IPS-NIHi11 (cell line): ENCODE measurements around the gene PTGER3.
"Not testable (repeated sequence)": the region's sequence is repeated elsewhere in the genome, so short reads cannot be mapped to it uniquely, and the experiment has no call there.

ENCODE experiments used
- DNase-seq: peaks from one replicate; pipeline ENCODE4 v3.0.0; 2012; ENCODE audit warnings: mixed read lengths, low spot score

PTGER3 gene

GRCh38 chr1:71002709-71003475 is 44.7 kb downstream of the PTGER3 start:
- no peak for DNase-seq

GRCh38 chr1:71001624-71002023 is 46.0 kb downstream of the PTGER3 start:
- DNase-seq = no peak

DNA sequence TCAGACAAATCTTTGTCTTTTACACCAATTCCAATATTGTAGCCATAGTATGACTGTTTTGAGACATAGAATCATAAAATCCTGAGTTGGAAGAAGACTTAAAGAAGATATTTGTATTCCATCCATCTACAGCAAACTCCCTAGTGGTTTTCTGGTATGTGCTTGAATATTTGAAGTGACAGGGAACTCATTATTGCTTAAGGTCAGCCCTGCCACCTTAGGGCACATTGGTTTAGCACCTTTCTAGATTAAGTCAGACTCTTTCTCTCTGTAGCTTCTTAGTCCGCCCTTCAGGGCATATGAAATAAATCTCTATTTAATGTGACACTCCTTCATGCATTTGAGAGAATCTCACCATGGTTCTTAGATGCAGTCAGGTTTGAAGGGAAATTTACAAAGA is 49.8 kb downstream of the PTGER3 start:
- no peak for DNase-seq

- DNase-seq = no peak
Observed at GRCh38 chr1:70994753-70995268, 52.8 kb downstream of the PTGER3 start.

DNA sequence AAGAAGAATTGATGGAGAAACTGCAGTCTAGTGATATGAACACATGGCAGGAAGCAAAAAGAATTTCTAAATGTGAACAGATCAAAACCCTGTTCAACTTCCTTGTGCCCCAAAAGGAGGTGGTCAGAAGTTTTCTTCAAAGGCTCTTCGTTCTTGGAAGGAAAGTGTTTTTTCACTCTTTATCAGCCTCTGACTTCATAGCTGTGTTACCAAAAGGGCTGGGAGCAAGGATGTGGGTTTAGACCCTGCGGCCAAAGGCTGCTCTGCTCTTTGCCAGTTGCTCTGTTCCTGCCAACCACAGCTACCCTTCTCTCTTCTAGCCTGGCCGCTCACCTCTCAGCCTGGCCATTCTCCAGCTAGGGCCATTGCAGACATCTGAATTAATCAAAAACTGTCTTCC is 53.8 kb downstream of the PTGER3 start:
- DNase-seq = no peak

DNA sequence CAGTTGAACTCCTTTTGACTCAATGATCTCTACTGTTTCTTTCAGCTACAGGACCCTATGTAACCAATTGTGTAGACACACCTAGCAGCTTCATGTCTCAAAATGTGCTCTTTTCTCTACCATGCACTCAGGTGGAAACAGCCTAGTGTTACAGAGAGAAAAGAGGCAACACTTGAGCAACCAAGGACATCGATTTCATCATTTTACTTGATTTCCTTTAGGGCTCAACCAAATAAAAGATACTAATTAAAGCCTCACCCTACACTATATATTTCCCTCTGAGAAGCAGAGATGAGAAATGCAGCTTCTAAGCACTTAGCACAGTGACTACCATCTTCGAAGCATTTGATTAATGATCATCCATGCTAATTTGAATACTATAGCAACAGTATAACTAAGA is 55.1 kb downstream of the PTGER3 start:
- no peak for DNase-seq

- DNase-seq = no peak
Observed at GRCh38 chr1:70990469-70991253, 57.0 kb downstream of the PTGER3 start.

- no peak for DNase-seq
Observed at GRCh38 chr1:70987497-70987896, 60.1 kb downstream of the PTGER3 start.

GRCh38 chr1:70985776-70986225 is 61.8 kb downstream of the PTGER3 start:
- DNase-seq = not testable (repeated sequence)

- DNase-seq = not testable (repeated sequence)
Observed at GRCh38 chr1:70985278-70985677, 62.3 kb downstream of the PTGER3 start.

DNA sequence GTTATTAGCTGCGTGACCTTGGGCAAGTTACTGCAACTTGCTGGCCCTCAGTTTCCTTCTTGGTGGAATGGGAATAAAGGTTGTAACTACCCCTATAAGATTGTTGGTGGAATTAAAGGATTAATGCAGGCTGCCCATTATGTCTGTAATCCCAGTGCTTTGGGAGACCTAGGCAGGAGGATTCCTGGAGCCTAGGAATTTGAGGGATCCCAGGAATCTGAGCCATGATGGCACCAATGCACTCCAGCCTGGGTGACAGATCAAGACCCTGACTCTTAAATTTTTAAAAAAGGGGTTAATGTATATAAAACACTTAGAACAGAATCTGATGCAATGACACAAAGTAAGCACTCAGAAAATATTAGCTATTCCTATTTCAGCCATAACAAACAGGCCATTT is 67.3 kb downstream of the PTGER3 start:
- DNase-seq = no peak

- no peak for DNase-seq
Observed at GRCh38 chr1:70979881-70980280, 67.7 kb downstream of the PTGER3 start.

DNA sequence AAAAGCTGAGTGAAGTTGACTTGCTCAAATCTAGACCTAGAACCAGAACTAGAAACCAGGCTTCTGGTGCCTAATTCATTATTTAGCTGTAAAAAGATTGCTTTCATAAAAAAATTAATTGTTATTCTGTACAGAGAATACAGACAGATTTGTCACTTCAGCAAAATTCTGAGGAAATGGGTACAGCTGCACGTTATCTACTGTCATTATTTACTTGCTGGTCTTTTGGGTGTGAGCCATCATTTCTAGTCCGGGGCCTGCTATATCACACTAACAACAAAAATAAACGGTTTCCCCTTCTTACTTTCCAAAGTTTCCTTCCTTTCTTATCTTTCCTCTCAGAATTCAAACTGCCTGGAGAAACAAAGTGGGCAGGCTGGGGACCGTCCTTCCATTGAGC is 68.3 kb downstream of the PTGER3 start:
- no peak for DNase-seq

DNA sequence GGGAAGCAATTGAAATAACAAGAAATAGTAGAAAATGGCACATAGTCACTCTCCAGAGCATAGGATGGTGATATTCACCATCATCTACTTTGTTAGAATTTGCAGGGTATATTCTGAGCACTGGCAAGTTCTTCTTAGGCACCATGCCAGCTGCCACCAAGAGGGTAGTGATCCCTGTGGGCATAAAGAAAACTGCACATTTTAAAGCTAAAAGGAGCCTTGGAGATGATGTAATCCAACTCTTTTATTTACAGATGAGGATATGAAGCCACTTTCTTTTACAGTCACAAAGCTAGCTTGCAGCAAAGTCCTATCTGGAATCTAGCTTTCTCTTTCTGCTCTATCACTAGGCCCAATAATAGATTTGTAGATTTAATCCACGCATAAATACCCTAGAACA is 69.0 kb downstream of the PTGER3 start:
- DNase-seq = no peak

- DNase-seq = no peak
Observed at GRCh38 chr1:70977575-70977974, 70.0 kb downstream of the PTGER3 start.

DNA sequence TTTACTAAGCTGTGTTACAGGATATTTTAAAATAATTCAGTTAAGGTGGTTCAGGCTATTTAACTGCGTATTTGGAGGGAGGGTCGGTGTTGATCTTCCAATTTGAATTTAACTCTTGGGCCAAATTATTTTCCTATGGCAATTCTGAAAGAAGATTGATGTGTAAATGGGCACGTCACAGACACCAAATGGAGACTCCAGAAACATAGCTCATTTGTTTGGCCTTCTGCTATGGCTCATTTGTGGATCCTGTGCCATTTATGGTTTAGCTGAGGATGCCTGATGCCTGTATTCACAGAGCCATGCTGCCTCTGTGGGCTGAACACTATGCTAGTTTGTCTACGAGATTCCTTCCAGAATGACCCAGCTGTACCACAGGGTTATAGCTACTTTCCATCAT is 70.6 kb downstream of the PTGER3 start:
- DNase-seq = no peak

DNA sequence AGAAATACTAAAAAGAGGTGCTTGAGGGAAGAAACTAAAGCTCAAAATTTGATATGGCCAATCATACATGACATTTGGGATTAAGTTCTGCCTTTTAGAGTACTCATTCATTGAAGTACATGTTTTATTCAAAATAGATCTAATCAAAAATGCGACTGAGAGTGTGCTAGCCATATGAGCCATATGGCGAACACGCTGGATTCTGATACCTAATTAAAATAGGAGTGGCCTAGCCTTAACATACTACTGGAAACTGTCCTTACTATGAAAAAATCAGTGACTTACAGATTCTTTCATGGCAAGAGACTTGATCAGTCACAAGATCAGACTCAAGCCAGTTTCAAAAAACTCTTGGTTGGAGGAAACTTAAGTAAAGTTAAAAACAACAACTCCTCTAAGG is 73.9 kb downstream of the PTGER3 start:
- no peak for DNase-seq

DNA sequence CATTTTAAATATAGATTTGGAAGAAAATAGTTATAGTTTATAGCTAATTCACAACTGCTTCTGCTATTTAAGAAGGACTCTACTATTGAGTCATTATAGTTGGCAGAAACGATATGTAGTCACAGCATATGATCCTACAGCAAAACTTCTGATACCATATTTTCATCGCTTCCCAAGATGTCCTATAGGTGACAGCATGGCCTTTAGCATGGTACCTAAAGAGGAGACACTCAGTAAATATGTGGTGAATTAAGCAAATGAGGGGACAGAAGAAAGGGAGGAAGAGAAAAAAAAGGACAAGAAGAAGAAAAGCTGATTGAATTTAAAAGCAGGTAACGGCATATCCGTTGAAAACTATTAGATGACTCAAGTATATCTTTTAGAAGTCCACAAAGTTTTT is 77.2 kb downstream of the PTGER3 start:
- DNase-seq = no peak

GRCh38 chr1:70966018-70966638 is 81.5 kb downstream of the PTGER3 start:
- no peak for DNase-seq

GRCh38 chr1:70963374-70963773 is 84.2 kb downstream of the PTGER3 start:
- DNase-seq = no peak

DNA sequence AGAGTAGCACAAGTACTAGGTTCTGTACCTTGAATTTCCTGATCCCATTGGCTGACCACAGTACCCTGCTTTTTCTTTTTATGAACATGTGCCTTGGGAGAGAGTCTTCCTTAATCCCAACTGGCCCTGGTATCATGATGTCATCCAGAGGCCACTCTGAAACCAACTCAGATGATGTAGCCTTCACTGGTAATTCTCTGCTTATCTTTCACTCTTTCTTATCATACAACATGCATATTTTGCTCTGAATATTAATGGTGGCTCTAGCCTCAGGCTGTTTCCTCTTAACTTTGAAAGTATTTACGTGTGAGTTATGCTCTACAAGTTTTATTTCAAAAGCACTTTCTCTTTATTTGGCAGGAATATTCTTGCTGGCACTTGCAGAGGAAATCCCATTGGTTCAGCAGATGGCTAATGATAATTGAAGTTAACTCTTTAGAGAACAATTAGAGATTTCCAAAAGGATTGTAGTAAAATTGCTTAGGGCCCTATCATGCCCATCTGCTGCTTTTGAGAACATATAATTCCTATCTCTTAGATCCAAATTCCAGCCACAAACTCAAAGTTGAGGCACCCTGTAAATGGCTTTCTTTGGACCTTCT is 86.1 kb downstream of the PTGER3 start:
- DNase-seq = no peak

- no peak for DNase-seq
Observed at GRCh38 chr1:70948396-70949017, 99.1 kb downstream of the PTGER3 start.
